DMS 273 treated with DMSO at 0.1 percent for 48 hours (cell line): ENCODE measurements around the gene B4GAT1.

Experiments
- DNase-seq: peaks from one replicate; lab custom pipeline; 2025; lab: John Stamatoyannopoulos, UW

B4GAT1 gene

DNA sequence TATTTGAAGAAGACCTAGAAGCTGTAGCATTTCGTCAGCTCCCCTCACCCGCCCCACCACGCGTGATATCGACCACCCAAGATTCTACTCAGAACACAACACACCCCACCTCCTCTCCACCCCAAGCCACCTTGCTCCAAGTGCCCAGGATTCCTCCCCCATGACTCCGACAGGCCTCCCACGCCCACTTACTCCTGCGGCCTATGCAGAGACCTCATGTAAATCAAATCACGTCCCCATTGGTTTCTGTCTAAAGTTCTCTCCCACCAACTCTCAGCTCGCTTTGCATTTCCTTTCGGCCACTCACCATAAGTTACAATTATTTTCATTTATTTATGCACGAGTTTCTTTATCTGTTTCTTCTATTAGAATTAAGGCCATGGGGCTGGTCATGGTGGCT lies 44.8 kb downstream of the B4GAT1 start:
- DNase-seq = no peak

DNA sequence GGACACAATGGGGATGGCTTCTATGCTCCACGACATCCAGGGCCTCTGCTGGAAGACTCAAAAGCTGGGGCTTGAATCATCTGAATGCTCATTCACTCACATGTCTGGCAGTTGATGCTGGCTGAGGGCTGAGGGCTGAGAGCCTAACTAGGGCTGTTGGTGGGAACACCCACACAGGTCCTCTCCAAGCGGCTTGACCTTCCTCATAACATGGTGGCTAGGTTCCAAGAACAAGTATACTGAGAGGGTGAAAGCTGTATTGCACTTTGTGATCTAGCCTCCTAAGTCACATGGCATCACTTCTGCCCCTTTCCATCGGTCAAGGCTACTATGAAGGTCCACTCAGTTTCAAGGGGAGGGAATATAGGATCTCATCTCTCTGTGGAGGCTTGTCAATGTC lies 48.2 kb downstream of the B4GAT1 start:
- DNase-seq = no peak

DNA sequence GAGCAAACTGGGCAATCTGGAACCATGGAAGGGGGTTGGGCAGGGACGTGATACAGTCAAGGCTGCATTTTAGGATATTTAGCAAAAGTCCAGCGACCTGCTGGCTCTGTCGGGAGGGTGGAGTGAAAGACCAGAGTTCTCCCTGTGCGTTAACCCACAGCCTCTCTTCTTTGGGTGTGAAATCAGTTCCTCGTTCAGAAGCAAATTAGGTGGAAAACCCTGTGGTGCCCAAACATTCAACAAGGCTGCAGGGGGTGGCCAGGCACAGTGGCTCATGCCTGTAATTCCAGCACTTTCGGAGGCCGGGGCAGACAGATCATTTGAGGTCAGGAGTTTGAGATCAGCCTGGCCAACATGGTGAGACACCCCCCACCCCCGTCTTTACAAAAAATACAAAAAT lies 49.8 kb downstream of the B4GAT1 start:
- DNase-seq = no peak
